HEK293T (cell line): ENCODE measurements around the gene TMEM134.

Experiments
- BHLHE40 ChIP-seq: fragments of 450-650 bp; IDR thresholded peaks from 2 replicates; pipeline ENCODE4 v1.6.1; 2016; ENCODE audit warnings: mild to moderate bottlenecking, moderate library complexity, borderline replicate concordance
- ELF4 ChIP-seq: fragments of 450-650 bp; IDR thresholded peaks from 2 replicates; pipeline ENCODE4 v1.6.1; 2017; ENCODE audit warnings: antibody characterized with exemption
- FOXA1 ChIP-seq: fragments of 450-650 bp; IDR thresholded peaks from 2 replicates; pipeline ENCODE4 v1.6.1; 2016; ENCODE audit warnings: mild to moderate bottlenecking
- FOXM1 ChIP-seq: fragments of 450-650 bp; IDR thresholded peaks from 2 replicates; pipeline ENCODE4 v1.6.1; 2017; ENCODE audit warnings: mild to moderate bottlenecking, borderline replicate concordance
- NFRKB ChIP-seq: fragments of 450-650 bp; IDR thresholded peaks from 2 replicates; pipeline ENCODE4 v1.6.1; 2016; ENCODE audit warnings: mild to moderate bottlenecking, moderate library complexity
- PKNOX1 ChIP-seq: fragments of 450-650 bp; IDR thresholded peaks from 2 replicates; pipeline ENCODE4 v1.6.1; 2016

DNA sequence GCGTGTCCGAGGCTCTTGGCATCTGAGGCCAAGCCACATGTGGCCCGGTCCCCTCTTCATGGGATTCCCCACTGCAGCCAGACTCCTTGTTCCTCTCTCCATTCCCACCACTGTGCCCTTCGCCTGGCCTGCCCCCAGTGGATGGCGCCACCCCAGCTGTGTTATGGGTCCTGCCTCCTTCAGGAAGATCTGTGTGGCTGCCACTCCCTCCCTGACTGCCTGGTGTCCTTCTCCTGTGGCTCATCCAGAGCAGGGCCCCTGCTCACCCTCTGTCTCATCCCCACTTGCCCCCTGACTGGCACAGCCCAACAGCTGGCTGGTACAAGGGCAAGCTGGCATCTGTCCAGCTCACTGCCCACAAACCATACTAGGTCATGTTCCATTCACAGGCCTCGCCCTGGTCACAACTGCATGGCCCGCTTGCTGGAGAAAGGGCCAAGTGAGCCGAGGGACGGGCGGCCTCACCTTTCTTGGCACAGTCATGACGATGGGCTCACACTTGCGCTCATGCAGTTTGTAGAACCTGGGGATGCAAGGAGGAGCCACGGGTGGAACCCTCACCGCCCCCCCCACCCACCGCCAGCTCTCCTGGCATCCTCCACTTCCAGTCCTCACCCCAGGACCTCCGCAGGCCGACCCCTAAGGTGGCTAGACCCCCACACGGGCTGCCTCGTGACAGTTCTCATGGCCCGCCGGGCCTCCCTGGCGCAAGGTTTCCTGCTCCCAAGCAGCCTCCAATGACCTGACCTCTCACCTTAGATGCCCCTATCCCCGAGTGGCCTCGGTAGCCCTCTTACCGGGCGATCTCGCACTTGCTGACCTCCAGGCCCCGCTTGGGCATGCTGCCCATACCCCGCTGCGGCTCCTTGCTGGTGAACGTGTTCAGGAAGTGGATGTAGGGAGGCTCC is 29.5 kb downstream of the TMEM134 start:
- TF ChIP-seq BHLHE40 (no peak), FOXA1 (no peak), ELF4 (no peak), FOXM1 (no peak), PKNOX1 (no peak), NFRKB (no peak)
